Stimulated activated CD8-positive, alpha-beta memory T cell treated with anti-CD3 and anti-CD28 coated beads, Interleukin-7, amount 100 ng/mL, for 24 hours (primary cell): ENCODE results near the gene PLCL1.

Experiments used
- DNase-seq: peaks from one replicate; pipeline ENCODE4 v3.0.0-alpha.2; 2020; ENCODE audit warnings: low read depth

The PLCL1 gene

DNA sequence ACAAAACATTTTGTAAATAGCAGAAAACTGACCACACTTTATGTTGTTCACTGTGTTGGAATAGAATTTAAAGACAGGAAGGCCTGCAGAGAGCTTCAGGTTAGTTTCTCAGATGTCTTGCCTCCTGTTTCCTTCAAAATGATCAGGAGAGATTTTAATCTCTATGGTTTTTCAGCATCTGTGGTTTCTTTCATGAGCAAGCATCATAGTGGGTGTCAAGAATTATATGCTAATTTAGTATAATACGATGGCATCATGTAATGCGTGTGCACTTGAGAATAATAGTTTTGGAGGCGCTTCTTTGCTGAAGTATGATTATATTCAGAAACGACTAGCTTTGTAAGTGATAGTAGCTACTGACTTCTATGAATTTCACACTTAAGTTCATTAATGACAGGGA is 149.9 kb downstream of the PLCL1 start:
- no peak for DNase-seq

DNA sequence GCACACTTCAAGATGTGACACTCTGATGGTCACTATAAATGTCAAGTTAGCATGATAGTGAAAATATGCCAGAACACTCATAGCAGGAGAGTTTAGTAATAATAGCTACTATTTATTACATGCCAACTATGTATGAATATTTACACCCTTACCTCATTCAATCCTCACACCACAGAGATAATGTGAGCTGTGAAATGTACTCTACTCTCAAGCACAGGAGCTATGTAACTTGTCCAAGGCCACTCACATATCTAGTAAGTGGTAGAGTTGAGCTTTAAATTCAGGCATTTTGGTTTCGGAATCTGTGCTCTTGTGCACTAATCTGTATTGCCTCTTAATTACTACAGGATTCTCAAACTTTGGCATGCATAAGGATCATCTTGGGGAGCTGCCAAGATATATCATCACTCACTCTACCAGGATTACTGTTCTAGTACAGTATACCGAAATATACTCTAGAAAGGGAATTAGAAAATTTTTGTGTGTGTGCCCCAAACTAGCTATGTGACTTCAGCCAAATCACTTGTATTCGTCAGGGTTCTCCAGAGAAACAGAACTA is 154.3 kb downstream of the PLCL1 start:
- DNase-seq, result no peak

DNA sequence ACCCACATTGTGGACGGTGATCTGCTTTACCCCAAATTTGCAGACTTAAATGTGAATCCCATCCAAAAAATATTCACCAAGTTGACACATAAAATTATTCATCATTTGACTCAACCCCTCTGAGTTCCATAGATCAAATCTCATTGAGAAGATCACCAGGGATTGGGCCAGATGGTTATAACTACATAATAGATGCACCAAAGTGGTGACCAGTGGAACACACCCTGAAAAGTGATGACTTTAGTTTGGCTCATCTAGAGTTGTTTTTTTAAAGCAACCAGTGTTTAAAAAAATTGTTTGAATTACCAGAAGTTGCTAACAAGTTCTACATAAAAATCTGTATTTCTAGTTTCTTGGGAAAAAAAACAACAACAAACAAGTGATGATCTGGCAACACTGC is 155.0 kb downstream of the PLCL1 start:
- DNase-seq, result no peak

DNA sequence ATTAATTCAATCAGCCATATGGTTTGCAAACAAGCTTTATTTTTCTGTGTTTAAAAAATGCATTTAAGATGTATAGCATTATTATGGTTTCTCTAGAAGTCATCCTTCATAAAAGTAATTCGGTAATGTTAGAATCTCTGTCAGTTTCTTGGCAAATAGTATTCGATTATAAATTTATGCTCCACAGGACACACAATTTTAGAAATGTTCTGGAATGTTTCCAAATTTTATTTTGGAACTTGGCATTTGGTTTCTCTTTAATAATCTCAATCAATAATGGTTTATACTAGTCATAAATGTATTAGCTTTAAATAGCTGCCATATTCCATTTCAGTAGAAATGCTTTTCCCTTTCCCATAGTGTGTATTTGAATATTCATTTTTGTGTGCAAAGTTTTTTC is 156.4 kb downstream of the PLCL1 start:
- no peak for DNase-seq

DNA sequence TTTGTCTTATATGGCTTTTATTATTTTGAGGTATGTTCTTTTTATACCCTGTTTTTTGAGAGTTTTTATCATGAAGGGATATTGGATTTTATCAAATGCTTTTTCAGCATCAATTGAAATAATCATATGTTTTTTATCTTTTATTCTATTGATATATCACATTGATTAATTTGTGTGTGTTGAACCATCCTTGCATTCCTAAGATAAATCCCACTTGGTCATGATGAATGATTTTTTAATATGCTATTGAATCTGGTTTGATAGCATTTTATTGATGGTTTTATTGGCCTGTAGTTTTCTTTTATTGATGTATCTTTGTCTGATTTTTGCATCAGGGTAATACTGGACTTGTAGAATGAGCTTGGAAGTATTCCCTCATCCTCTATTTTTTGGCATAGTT is 160.3 kb downstream of the PLCL1 start:
- no peak for DNase-seq

DNA sequence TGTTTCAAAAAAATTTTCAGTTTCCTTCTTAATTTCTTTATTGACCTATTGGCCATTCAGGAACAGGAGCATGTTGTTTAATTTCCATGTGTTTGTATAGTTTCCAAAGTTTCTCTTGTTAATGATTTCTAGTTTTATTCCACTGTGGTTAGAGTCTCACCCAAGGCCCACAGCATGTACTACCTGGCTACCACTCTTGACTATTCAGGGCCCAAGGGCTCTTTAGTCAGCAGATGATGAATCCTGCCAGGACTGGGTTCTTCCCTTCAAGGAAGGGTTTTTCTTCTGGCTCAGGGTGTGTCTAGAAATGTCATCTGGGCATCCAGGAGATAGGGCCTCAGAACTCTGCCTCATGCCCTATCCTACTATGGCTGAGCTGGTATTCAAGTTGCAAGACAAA is 161.4 kb downstream of the PLCL1 start:
- no peak for DNase-seq

DNA sequence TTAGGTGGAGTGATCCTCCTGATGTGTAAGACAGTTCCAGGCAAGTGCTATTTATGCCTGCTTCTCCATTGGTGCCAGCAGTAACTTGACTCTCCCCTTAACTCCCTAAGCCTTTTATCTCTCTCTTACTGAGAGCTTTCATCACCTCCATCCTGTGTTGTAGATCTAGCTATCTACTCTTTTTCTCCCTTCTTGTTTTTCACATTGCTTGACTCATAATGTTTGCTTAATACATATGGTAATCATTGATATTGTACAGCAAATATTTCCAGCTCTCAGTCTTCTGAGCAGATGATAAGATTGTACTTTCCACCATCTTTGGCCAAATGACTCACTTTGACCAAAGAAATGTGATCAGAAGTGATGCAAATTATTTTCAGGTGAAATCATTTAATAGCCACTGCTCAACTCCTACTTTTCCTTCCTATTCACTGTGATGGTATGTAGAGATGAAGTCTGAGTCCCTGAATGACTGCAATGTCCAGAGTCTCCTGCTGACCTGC is 165.0 kb downstream of the PLCL1 start:
- DNase-seq, result no peak

DNA sequence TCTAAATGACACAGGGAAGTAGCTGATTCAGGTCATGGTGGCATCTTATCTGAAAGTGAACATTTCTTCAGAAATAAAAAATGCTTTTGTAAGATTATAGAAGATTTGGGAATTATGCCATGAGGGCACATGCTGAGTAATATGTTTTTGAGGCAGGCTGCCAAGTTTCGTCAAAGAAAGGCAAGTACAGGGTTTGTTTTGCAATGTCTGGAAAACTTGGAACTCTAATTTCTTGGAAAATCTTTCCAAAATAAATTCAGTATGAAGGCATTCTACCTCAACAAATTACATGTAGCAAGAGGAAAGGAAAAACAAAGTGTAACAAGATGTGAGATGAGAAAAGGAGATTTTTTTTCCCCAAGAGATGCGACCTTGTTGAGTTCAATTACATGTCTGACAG is 167.7 kb downstream of the PLCL1 start:
- DNase-seq, result no peak

DNA sequence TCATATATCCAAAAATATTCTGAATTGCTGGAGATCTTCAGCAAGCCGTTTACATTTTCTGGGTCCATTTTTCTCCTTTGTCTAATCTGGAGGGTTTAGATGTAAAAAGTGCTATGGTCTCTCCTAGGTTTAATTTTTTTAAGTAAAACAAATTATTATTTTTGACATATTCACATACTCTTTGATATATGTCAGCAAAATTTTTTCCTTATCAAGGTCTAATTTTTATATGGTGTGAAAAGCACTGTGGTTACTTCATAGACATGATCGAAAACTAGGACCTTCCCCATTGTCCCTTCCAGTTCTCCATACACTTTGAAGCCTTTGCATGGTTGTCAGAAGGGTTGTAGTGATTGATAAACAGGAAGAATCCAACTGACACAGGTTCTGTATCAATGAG is 168.2 kb downstream of the PLCL1 start:
- DNase-seq, result no peak

DNA sequence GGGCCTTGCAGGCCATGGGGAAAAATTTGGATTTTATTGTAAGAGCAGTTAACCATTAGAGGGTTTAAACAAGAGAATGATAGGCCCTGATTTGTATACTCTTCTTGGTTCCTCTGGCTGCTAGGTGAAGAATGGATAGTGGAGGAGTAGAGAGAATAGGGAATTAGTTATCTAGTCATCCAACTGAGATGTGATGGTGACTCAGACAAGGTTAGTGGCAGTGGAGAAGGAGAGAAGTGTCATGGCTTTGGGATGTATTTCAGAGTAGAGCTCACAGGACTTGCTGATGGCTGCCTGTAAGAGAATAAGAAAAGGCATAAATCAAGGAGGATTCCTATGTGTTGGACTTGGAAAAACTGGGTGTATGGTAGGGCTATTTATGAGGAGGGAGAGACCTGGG is 169.4 kb downstream of the PLCL1 start:
- DNase-seq, result no peak

DNA sequence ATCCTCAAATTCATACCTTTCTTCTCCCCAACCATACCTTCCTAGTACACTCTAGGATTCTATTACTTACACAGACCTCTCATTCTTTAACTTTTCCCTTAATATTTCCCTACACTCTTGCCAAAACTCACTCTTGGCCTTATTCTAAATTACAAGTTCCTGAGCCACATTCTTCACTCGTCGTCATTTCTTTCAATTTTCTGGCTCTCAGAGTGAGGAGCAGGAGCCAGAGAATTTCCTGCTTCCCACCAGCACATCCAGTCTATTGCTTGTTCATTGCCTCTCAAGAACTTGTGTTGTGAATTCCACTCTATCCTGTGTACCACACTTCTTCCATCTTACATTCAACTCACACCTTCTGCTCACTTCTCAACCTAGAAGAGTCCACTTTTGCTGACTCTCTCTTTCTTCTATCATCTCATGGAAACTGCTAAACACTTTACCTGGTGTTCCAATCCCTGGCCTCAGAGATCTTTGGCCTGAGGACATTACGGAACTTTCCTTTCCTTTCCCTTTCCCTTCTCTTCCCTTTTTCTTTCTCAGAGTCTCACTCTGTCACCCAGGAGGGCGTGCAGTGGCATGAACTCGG is 171.6 kb downstream of the PLCL1 start:
- DNase-seq, result no peak

DNA sequence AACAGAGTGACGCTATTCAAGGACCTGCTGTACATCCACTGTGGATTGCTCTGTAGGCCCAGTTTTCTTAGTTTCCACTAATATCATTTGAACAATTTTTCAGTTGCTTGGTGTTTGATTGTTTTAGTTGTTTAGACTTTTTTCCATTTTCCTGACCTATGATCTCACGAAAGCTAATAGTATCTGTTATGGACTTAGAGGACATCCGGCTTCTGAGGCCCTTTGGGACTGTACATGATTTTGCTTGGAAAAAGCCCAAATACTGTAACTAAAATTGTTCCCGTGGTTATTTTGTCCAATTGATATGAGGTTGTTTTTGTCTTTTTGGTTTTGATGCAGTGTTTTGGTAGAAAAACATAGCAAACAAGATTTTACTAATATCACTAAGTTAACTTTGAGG is 174.6 kb downstream of the PLCL1 start:
- DNase-seq, result no peak

DNA sequence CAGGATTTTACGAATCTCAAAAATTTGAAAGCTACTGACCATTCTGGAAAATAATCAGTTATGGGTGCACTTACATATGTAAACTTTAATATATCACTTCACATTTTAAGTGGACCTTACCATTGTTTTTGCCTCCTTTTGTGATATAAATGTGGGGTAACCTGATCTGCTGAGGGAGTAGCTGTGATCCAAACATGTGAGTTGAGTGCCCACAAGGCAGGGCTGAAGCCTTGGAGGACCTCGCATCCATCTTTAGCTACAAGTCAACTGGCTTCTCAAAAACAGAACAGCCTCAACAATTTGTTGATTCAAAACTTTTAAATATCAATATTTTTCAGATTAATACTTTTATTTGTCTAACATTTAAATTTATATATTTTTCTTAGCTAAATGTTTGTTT is 178.2 kb downstream of the PLCL1 start:
- DNase-seq, result no peak

DNA sequence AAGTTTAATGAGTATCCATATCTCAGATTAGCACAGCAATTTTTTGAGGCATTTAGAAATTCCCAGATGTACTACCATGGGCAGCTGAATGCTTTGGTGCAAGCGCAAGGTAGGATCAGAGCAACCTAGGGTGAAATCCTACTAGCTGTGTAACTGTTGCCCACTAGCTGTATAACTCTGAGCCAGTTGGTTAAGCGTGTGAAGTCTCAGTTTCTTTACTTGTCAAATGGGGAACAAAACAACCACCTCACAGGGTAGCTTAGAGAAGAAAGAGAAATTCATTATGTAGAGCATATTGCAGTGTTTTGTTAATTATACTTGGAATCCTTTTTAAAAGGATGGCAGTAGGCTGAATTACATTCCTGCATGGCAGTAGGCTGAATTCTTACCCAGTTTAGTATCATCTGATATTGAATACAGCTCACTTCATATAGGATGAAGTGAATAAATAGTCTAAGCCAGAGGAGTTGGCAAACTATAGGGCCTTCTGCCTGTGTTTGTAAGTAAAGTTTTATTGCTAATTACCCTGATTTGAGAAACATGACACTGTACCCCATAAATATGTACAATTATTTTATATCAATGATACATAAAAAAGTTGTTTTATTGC is 180.7 kb downstream of the PLCL1 start:
- DNase-seq, result no peak

DNA sequence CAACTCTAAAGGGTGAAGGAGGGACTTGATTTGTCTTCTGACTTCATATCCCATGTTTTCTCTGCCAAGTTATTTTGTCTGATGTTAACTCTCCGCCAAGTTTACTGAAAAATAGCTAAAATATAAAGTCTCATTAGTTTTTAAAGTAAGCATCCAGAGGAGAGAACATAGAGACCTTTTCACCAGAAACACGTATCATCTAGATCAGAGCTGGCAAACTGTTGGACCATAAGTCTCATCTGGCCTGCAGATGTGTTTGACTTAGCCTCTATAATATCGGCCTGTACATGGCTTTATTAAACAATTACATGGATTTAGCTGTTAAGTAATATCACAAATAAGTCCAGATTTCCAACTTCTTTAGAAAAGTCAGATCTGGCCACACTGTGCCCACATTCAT is 182.6 kb downstream of the PLCL1 start:
- no peak for DNase-seq

DNA sequence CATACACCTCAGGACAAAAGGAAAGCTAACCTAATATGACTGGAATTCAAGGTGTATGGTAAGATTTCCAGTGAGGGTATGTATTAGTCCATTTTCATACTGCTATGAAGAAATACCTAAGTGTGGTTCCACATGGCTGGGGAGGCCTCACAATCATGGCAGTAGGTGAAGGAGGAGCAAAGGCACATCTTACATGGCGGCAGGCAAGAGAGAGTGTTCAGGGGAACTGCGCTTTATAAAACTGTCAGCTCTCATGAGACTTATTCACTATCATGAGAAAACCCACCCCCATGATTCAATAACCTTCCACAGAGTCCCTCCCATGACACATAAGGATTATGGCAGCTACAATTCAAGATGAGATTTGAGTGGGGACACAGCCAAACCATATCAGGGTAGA is 186.0 kb downstream of the PLCL1 start:
- no peak for DNase-seq

DNA sequence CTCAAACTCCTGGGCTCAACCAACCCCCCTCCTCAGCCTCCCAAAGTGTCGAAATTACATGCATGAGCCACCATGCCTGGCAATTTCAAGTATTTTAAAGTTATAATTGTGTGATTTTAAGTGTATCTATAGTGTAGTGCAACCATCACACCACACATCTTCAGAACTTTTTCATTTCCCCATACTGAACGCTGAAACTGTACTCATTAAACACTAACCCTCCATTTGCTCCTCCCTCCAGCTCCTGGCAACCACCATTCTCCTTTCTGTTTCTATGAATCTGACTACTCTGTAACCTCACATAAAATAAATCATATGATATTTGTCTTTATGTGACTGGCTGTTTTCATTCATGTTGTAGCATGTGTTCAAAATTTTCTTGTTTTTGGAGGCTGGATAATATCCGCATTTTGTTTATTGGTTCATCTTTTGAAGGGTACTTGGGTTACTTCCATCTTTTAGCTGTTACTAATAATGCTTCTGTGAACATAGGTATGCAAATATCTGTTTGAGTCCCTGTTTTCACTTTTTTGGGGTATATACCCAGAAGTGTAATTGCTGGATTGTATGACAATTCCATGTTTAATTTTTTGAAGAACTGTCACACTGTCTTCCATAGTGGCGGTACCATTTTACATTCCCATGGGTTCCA is 188.2 kb downstream of the PLCL1 start:
- no peak for DNase-seq

DNA sequence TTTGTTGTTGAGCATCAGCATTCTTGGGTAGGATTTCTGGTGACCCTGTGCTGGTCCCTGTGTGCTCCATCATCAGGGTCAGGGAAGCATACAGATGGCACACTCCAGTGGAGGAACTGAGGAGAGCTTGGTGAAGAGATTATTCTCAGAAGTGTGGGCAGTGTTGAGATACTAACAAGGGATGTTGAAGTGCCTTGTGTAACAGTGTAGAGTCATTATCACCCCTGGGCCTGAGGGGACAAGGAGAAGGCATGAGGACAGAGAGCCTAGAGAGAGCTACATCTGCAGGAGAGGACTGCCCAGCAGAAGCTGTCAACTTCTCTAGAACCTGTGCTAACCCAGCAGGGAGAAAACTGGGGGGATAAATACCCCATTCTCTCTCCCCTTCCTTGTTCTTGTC is 189.0 kb downstream of the PLCL1 start:
- no peak for DNase-seq

DNA sequence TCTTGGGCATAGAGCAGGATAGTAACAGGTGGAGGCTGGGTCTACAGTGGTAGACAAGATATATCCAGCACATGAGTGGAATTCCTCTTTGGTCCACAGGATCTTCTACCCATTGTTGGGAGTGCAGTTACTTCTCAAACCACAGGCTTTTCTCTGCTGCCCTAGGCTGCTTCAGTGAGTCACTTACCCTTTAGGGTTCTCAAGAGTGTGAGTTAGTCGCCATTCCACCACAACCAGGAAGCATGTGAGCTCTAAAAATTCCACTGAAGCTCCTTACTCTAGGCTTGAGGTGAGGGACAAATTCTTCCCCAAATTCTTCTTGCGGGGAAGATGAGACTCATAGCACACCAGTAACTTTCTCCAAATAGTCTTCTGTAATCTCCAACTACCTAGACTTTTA is 189.4 kb downstream of the PLCL1 start:
- no peak for DNase-seq

DNA sequence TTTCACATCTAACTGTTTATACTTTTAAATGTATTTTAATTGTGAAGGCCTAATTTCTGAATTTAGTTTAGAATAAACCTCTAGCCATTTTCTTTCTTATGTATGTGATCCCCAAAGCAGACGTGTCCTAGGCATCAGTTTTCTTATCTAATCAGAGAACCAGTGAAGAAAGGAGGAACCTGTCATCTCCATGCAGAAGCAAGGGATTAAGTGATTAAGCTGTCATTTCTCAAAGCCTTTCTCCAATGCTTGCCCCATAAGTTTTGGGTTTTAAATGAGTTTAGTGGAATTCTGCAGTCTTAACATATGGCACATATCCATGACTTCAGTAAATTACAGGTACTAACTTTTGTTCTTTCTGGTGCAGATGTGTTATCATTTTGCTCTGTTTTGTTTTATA is 190.4 kb downstream of the PLCL1 start:
- DNase-seq, result no peak

DNA sequence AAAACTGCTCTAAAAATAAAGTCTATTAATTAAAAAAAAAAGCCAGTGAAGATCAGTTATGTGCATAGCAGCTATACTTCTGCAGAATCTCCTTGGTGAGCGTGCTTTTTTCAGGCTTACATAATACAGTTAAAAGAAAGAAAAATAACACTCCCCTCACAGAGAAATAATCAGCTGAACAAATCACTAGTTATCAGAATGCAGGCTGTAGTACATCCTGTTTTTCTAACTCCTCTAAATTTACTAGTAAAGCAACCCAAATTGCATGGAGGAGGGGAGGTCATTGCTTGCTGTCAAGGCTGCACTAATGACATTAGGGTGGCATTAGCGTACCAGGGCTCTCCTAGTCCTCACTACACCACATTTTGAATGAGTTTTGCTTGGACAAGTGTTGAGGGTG is 192.2 kb downstream of the PLCL1 start:
- no peak for DNase-seq

DNA sequence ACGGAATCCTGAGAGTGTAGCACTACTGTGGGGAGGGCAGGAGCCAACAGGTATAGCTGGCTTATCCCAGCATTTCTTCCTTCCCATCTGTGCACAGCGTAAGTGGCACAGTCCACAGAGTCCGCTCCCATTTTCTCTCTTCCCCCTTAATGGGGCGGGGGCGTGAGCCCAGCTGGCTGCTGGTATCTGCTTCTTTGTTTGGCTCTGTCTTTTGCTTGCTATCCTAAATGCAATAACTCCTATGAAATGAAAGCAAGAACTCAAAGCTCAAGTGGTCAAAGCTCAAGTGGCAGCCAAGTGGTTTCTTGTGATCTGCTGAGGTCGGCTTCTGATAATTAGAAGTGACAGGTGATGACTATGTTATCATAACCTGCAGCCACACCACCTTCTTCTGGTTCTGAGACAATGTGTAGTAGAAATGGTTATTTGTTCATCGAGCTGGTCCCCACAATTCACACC is 192.7 kb downstream of the PLCL1 start:
- no peak for DNase-seq

DNA sequence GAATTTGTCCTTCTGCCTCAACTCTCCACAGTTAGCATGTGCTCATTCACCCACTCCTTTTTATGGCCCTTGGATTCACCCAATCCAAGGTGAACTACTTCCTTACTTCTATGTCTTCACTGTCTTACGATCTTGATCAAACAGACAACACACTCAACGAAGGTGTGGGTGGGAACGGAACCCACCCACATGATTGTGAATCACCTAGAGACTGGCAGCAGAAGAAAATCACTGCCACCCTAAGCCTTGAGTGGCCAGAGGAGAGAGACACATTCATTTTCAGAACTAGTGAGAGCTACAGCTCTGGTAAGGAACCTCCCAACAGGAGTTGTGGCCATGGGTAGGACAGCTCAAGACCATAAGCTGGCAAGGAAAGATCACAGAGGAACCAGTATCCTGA is 194.3 kb downstream of the PLCL1 start:
- no peak for DNase-seq
